Left ventricle myocardium inferior (tissue), 1 donor: ENCODE results near the gene S1PR2. TPM values are rescaled to one million over a fixed set of nuclear protein-coding genes. Genes with fewer than 3 reads are reported as not detected.

Experiments
- DNase-seq: peaks from one replicate; pipeline ENCODE4 v3.0.0-alpha.2; 2020
- H3K27ac ChIP-seq: fragments of 200-600 bp; replicated peaks from 2 replicates; pipeline ENCODE4 v1.8.0; 2021
- H3K27me3 ChIP-seq: fragments of 200-600 bp; 2 replicates; pipeline ENCODE4 v1.8.0; 2021; ENCODE audit warnings: low read depth
- H3K36me3 ChIP-seq: fragments of 200-600 bp; 2 replicates; pipeline ENCODE4 v1.8.0; 2021
- H3K4me1 ChIP-seq: fragments of 200-600 bp; 2 replicates; pipeline ENCODE4 v1.8.0; 2021
- H3K4me3 ChIP-seq: fragments of 200-600 bp; 2 replicates; pipeline ENCODE4 v1.8.0; 2021; ENCODE audit warnings: mild to moderate bottlenecking, moderate library complexity
- H3K9me3 ChIP-seq: fragments of 200-600 bp; replicated peaks from 2 replicates; pipeline ENCODE4 v1.8.0; 2021
- CTCF ChIP-seq: fragments of 200-600 bp; IDR thresholded peaks from 2 replicates; pipeline ENCODE4 v1.8.0; 2021; ENCODE audit warnings: antibody characterized with exemption, mild to moderate bottlenecking, borderline replicate concordance
- intact Hi-C: fragments of 100-400 bp; cut with micrococcal nuclease; formaldehyde crosslinking; loops from one replicate; pipeline ENCODE4 v1.11.0; 2022
- total RNA-seq: library from RNA; stranded (reverse); fragmentation: NEBNext Ultra II Directional; extraction: Animal tissue kit (Norgen Biotek cat#: 25700); gene quantifications from one replicate; pipeline ENCODE4 v1.2.1, GENCODE V29; 2021
- donor health status: DM: no; HTN: yes; CAD: no; lungs with severe emphysema.

S1PR2 gene
- total RNA-seq, 1 donor from 2014 or later = 3.5 TPM

GRCh38 chr19:10226021-10226375, 5.1 kb downstream of the S1PR2 start:
- intact Hi-C loops = no loop called here
- H3K4me3 ChIP-seq = peak overlapping the region; percentile 19
- peaks cover 57% of the 10 kb centered on the region for H3K4me1 ChIP-seq

GRCh38 chr19:10224337-10224736, 6.8 kb downstream of the S1PR2 start:
- H3K27ac ChIP-seq = no peak overlapping the region
- no peaks in the 10 kb centered on the region for H3K9me3 ChIP-seq
- no peak for DNase-seq
- no peaks in the 10 kb centered on the region for H3K27me3 ChIP-seq
- no peak overlapping the region for H3K4me3 ChIP-seq
- no peak for TF ChIP-seq CTCF
- intact Hi-C loops = no loop called here
- H3K36me3 ChIP-seq = peaks cover 11% of the 10 kb centered on the region
- H3K4me1 ChIP-seq = peaks cover 48% of the 10 kb centered on the region

More at GRCh38 chr19:10226021-10226375, 5.1 kb downstream of the S1PR2 start:
- H3K9me3 ChIP-seq = no peaks in the 10 kb centered on the region
- peaks cover 11% of the 10 kb centered on the region for H3K36me3 ChIP-seq
- peak; percentile 34 for DNase-seq
- peak overlapping the region; percentile 95 for H3K27ac ChIP-seq
- no peak for TF ChIP-seq CTCF
- H3K27me3 ChIP-seq = peaks cover 13% of the 10 kb centered on the region

GRCh38 chr19:10223488-10224213, 7.5 kb downstream of the S1PR2 start:
- Histone ChIP-seq H3K36me3 (peaks cover 11% of the 10 kb centered on the region), H3K9me3 (no peaks in the 10 kb centered on the region), H3K4me3 (no peak overlapping the region), H3K27me3 (no peaks in the 10 kb centered on the region), H3K4me1 (peaks cover 41% of the 10 kb centered on the region), H3K27ac (no peak overlapping the region)
- no peak for DNase-seq
- no peak for TF ChIP-seq CTCF
- intact Hi-C loops = no loop called here

GRCh38 chr19:10222201-10222890, 8.8 kb downstream of the S1PR2 start:
- no peaks in the 10 kb centered on the region for H3K27me3 ChIP-seq
- peaks cover 30% of the 10 kb centered on the region for H3K4me1 ChIP-seq
- no peak overlapping the region for H3K27ac ChIP-seq
- no peak overlapping the region for H3K4me3 ChIP-seq
- peaks cover 11% of the 10 kb centered on the region for H3K36me3 ChIP-seq
- no peak for TF ChIP-seq CTCF
- no peak for DNase-seq
- intact Hi-C loops = no loop called here
- no peaks in the 10 kb centered on the region for H3K9me3 ChIP-seq

GRCh38 chr19:10220695-10221094, 10.4 kb downstream of the S1PR2 start:
- H3K9me3 ChIP-seq = no peaks in the 10 kb centered on the region
- no peaks in the 10 kb centered on the region for H3K27me3 ChIP-seq
- intact Hi-C loops = no loop called here
- H3K27ac ChIP-seq = no peak overlapping the region
- peaks cover 13% of the 10 kb centered on the region for H3K4me1 ChIP-seq
- H3K4me3 ChIP-seq = no peak overlapping the region
- no peak for DNase-seq
- TF ChIP-seq CTCF = no peak
- H3K36me3 ChIP-seq = peaks cover 11% of the 10 kb centered on the region
